ENCODE results near the gene UNC5A.

DNA sequence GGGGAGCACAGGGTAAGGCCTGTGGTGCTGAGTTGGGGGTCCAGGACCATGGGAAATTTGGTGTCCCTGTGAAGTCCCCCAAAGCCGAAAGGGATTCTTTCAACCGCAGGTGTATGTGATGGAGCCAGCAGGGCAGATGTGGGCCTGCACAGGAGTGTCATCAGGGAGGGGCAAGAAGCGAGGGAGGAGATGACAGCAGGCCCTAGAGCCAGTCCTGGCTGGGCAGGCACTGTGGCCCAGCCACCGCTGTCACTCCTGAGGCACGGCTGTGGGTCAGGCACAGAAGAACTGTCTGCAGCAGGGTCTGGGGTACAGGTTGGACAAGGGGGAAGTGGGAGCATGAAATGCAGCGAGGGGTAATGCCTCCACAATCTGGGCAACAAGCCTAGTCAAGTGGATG is 83.9 kb downstream of the UNC5A start:
- no peak for TF ChIP-seq ZNF274 (IDR thresholded peaks at IDR 0.05; ENCODE audit: low read depth, low read length)
- no peak for TF ChIP-seq YY1 (IDR thresholded peaks at IDR 0.05; ENCODE audit: insufficient read depth, insufficient read length)
